ENCODE results near the gene TGM3. TPM values are rescaled to one million over a fixed set of nuclear protein-coding genes. Genes with fewer than 3 reads are reported as not detected.

TGM3 gene
- total RNA-seq, 1 experiment from 2014 or later, result not detected

- DNase-seq (ENCODE audit: low read depth), result no peak
These were observed 9.7 kb downstream of the TGM3 start for GRCh38 chr20:2305479-2305878.

- DNase-seq (ENCODE audit: low read depth), result no peak
These were observed 10.1 kb downstream of the TGM3 start for GRCh38 chr20:2305946-2306345.

GRCh38 chr20:2307136-2307535 is 11.3 kb downstream of the TGM3 start:
- DNase-seq (ENCODE audit: low read depth), result no peak

- no peak for DNase-seq (ENCODE audit: low read depth)
These were observed 15.5 kb downstream of the TGM3 start for GRCh38 chr20:2311329-2311728.

GRCh38 chr20:2312876-2313275 is 17.1 kb downstream of the TGM3 start:
- no peak for DNase-seq (ENCODE audit: low read depth)

- DNase-seq (ENCODE audit: low read depth), result no peak
These were observed 17.5 kb downstream of the TGM3 start for GRCh38 chr20:2313316-2313715.

GRCh38 chr20:2314759-2315439 is 19.1 kb downstream of the TGM3 start:
- DNase-seq (ENCODE audit: low read depth), result peak; percentile 99

- DNase-seq (ENCODE audit: low read depth), result no peak
These were observed 19.6 kb downstream of the TGM3 start for GRCh38 chr20:2315440-2315778.

GRCh38 chr20:2316847-2317495 is 21.2 kb downstream of the TGM3 start:
- no peak for DNase-seq (ENCODE audit: low read depth)

- DNase-seq (ENCODE audit: low read depth), result no peak
These were observed 25.2 kb downstream of the TGM3 start for GRCh38 chr20:2320813-2321658.

- DNase-seq (ENCODE audit: low read depth), result no peak
These were observed 27.2 kb downstream of the TGM3 start for GRCh38 chr20:2323051-2323450.

- no peak for DNase-seq (ENCODE audit: low read depth)
These were observed 30.2 kb downstream of the TGM3 start for GRCh38 chr20:2326046-2326445.

- no peak for DNase-seq (ENCODE audit: low read depth)
These were observed 32.1 kb downstream of the TGM3 start for GRCh38 chr20:2327620-2328555.

GRCh38 chr20:2329286-2329685 is 33.5 kb downstream of the TGM3 start:
- no peak for DNase-seq (ENCODE audit: low read depth)

GRCh38 chr20:2330090-2330695 is 34.4 kb downstream of the TGM3 start:
- DNase-seq (ENCODE audit: low read depth), result no peak

GRCh38 chr20:2331106-2331505 is 35.3 kb downstream of the TGM3 start:
- DNase-seq (ENCODE audit: low read depth), result no peak

- DNase-seq (ENCODE audit: low read depth), result no peak
These were observed 36.2 kb downstream of the TGM3 start for GRCh38 chr20:2331901-2332565.

- no peak for DNase-seq (ENCODE audit: low read depth)
These were observed 36.9 kb downstream of the TGM3 start for GRCh38 chr20:2332711-2333110.

- DNase-seq (ENCODE audit: low read depth), result no peak
These were observed 38.0 kb downstream of the TGM3 start for GRCh38 chr20:2333821-2334220.

GRCh38 chr20:2335096-2335870 is 39.5 kb downstream of the TGM3 start:
- DNase-seq (ENCODE audit: low read depth), result no peak

Measured in M059J (cell line).